Stimulated activated CD8-positive, alpha-beta memory T cell treated with anti-CD3 and anti-CD28 coated beads, Interleukin-4, amount 100 ng/mL, for 24 hours (primary cell): ENCODE results near the gene STRN3.
"Not testable (repeated sequence)": the region's sequence is repeated elsewhere in the genome, so short reads cannot be mapped to it uniquely, and the experiment has no call there.

Source experiments
- DNase-seq: peaks from one replicate; pipeline ENCODE4 v3.0.0-alpha.2; 2020; ENCODE audit warnings: low read depth

Gene STRN3

GRCh38 chr14:30908826-30909225, 117.4 kb downstream of the STRN3 start:
- no peak for DNase-seq

GRCh38 chr14:30907659-30908057, 118.5 kb downstream of the STRN3 start:
- no peak for DNase-seq

- DNase-seq: no peak
These were observed 119.2 kb downstream of the STRN3 start for GRCh38 chr14:30906752-30907658.

- DNase-seq: no peak
These were observed 122.7 kb downstream of the STRN3 start for GRCh38 chr14:30903285-30904124.

- not testable (repeated sequence) for DNase-seq
These were observed 129.1 kb downstream of the STRN3 start for GRCh38 chr14:30897121-30897520.

GRCh38 chr14:30896435-30896834, 129.7 kb downstream of the STRN3 start:
- no peak for DNase-seq

- no peak for DNase-seq
These were observed 131.2 kb downstream of the STRN3 start for GRCh38 chr14:30894923-30895515.

GRCh38 chr14:30893819-30894218, 132.4 kb downstream of the STRN3 start:
- no peak for DNase-seq

- no peak for DNase-seq
These were observed 137.0 kb downstream of the STRN3 start for GRCh38 chr14:30889244-30889594.

GRCh38 chr14:30888480-30889243, 137.5 kb downstream of the STRN3 start:
- no peak for DNase-seq

- no peak for DNase-seq
These were observed 140.1 kb downstream of the STRN3 start for GRCh38 chr14:30885840-30886740.

GRCh38 chr14:30884901-30885300, 141.3 kb downstream of the STRN3 start:
- no peak for DNase-seq

GRCh38 chr14:30883508-30884294, 142.5 kb downstream of the STRN3 start:
- DNase-seq: no peak

- no peak for DNase-seq
These were observed 143.7 kb downstream of the STRN3 start for GRCh38 chr14:30882431-30882830.

- DNase-seq: no peak
These were observed 149.5 kb downstream of the STRN3 start for GRCh38 chr14:30876692-30877091.

GRCh38 chr14:30875788-30876053, 150.5 kb downstream of the STRN3 start:
- DNase-seq: no peak

GRCh38 chr14:30874999-30875787, 151.0 kb downstream of the STRN3 start:
- no peak for DNase-seq

GRCh38 chr14:30874120-30874998, 151.8 kb downstream of the STRN3 start, which contains the start of gene COCH:
COCH (plus strand) TSS chr14:30874559; CDS start chr14:30874939, 380 bp downstream.
- DNase-seq: peak; percentile 11
